Endometrial microvascular endothelial cells (primary cell): ENCODE results near the gene TIMM29. TPM values are rescaled to one million over a fixed set of nuclear protein-coding genes. Genes with fewer than 3 reads are reported as not detected.

Experiments used
- in situ Hi-C: cut with HindIII; loops from 2 replicates; pipeline ENCODE4 v1.10.0; 2017; ENCODE audit warnings: low sequenced_read_pairs, low pct_unique_long_range_greater_than_20kb; ENCODE audit errors: inconsistent ontology term
- total RNA-seq: library from RNA; depleted of rRNA; stranded (reverse); fragments of >200 nt; gene quantifications from one replicate; pipeline ENCODE4 v1.2.3, GENCODE V29; 2015; ENCODE audit errors: inconsistent ontology term

TIMM29 gene
- total RNA-seq, 1 donor from 2014 or later: 32.8 TPM

GRCh38 chr19:10968527-10969135 is 40.0 kb downstream of the TIMM29 start:
- in situ Hi-C loops: no loop called here

GRCh38 chr19:10971107-10971726 is 42.6 kb downstream of the TIMM29 start:
- in situ Hi-C loops: no loop called here

- in situ Hi-C loops: no loop called here
Observed at GRCh38 chr19:10975374-10976130, 46.9 kb downstream of the TIMM29 start.

- in situ Hi-C loops: no loop called here
Observed at GRCh38 chr19:10976131-10976892, 47.7 kb downstream of the TIMM29 start.

GRCh38 chr19:10977742-10978092 is 49.1 kb downstream of the TIMM29 start:
- in situ Hi-C loops: no loop called here

Other genes with a start within 250 kb of the TIMM29 start
- gene QTRT1, start 227.4 kb upstream of the TIMM29 start, total RNA-seq: 39.6 TPM
- gene DNM2, start 210.7 kb upstream of the TIMM29 start, total RNA-seq: 110 TPM
- gene TMED1, start 92.6 kb upstream of the TIMM29 start, total RNA-seq: 52.4 TPM
- not detected for gene C19orf38, start 80.4 kb upstream of the TIMM29 start, total RNA-seq
- gene CARM1, start 57.3 kb upstream of the TIMM29 start, total RNA-seq: 45.3 TPM
- 47.9 TPM for gene YIPF2, start 172 bp upstream of the TIMM29 start, total RNA-seq
- 113 TPM for gene SMARCA4, start 32.2 kb downstream of the TIMM29 start, total RNA-seq
- 99.5 TPM for gene LDLR, start 160.7 kb downstream of the TIMM29 start, total RNA-seq
- 72.9 TPM for gene SPC24, start 227.0 kb downstream of the TIMM29 start, total RNA-seq